ENCODE results near the gene PRPF19.
A peak's percentile ranks its signal among the peaks of the same experiment; 100 is the strongest.

The PRPF19 gene

DNA sequence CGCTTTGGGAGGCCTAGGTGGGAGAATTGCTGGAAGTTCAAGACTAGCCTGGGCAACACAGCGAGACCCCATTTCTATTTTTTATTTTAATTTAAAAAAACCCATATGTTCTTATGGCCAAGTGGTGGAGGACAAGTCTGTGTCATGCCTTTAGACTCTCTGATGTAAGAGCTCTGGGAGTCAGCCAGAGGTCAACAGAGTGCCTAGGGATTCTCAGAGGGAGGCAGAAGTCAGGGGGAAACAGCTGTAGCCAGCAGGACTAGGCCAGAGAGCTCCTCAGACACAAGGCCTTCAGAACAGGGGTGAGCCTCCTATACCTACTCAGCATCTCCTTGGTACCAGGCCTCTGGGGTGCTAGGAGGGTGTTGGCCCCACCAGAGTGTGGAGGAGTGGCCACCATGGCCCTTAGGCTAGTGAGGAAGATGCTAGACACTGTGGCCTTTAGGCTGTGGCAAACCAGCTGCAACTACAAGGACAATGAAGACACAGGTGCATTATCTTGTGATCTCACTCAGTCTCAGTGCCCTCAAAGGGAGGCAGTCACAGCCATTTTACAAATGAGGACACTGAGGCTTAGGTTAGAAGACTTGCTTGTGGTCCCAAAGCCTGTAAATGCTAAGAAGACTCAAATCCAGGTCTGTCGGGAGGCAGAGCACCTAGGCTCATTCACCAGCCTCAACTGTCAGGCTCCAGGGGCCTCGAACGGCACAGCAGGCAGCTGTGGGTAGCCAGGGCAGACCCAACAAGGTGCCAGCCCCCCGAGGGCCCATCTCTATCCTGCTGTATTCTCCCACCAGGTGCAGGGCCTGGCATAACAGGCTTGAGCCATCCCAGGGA is 34.0 kb downstream of the PRPF19 start:
- no peak for DNase-seq

DNA sequence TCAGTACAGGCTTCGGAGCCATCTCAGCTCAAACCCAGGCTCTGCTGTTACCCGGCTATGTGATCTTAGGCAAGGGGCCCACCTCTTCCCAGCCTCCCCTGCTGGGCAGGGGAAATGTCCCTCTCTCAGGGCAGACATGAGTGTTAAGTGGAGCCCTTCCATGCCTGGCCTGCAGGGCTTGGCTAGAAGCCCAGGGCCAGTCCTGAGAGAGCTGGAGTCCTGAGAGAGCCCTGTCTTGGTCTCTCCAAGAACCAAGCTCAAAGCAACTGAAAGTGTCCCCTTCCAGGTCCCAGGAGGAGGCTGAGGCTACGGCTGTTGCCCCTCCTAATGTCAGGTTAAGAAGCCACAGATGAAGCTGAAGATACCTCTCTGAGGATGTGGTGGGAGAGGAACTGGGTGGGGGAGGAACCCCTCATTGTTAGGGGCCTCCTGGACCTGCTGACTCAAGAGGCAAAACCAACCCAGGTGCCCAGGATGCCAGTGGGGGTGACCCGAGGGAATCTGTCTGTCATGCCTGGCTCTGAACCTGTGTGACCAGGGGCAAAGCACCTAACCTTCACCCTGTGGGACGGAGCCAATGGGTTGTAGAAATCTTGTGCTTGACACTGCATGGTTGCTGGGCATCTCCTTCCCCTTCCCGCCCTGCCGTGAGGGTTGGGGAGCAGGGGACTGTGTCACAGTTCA is 34.9 kb downstream of the PRPF19 start:
- no peak for DNase-seq

DNA sequence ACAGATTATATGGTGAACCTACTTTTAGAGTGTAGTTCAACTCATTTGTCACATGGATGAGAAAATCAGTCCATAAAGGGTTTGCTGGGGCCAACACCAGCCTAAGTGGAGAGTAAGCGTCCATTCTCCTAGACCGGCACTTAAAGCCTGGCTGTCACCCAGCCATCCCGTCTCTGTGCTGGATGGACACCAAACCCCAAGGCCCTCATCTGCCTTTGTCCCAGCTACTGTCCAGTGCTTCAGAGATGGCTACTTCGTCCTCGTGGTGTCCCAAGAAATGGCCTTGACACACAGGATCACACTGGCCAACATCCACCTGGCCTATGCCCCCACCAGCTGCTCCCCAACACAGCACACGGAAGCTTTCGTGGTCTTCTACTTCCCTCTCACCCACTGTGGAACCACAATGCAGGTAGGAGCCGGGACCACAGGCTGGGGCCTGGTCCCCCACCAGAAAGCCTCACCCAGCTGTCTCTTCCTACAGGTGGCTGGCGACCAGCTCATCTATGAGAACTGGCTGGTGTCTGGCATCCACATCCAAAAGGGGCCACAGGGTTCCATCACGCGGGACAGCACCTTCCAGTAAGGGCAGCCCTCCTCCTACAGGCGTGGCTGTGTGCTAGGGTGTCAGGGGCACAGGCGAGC is 35.5 kb downstream of the PRPF19 start:
- DNase-seq, result no peak

DNA sequence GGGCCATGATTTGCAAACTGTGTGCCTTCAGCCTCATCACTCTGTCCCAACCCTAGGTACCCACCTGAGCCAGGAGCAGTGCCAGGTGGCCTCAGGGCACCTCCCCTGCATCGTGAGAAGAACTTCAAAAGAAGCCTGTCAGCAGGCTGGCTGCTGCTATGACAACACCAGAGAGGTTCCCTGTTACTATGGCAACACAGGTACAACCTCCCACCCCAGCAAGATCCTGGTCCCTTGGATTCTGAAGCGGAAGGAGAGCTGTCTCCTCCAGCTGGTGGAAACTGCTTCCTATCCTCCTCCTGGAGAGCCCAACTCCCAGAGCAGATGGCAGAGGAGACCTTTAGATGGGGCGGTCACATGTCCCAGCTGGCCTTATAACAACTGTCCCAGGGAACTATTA is 36.1 kb downstream of the PRPF19 start:
- DNase-seq, result no peak

DNA sequence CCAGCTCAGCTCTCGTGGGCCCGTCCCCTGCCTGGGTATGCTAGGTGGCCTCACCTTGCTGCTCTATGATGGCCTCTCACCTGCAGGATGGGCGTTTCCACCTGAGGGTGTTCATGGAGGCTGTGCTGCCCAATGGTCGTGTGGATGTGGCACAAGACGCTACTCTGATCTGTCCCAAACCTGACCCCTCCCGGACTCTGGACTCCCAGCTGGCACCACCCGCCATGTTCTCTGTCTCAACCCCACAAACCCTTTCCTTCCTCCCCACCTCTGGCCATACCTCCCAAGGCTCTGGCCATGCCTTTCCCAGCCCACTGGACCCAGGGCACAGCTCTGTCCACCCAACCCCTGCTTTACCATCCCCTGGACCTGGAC is 36.9 kb downstream of the PRPF19 start:
- no peak for DNase-seq

DNA sequence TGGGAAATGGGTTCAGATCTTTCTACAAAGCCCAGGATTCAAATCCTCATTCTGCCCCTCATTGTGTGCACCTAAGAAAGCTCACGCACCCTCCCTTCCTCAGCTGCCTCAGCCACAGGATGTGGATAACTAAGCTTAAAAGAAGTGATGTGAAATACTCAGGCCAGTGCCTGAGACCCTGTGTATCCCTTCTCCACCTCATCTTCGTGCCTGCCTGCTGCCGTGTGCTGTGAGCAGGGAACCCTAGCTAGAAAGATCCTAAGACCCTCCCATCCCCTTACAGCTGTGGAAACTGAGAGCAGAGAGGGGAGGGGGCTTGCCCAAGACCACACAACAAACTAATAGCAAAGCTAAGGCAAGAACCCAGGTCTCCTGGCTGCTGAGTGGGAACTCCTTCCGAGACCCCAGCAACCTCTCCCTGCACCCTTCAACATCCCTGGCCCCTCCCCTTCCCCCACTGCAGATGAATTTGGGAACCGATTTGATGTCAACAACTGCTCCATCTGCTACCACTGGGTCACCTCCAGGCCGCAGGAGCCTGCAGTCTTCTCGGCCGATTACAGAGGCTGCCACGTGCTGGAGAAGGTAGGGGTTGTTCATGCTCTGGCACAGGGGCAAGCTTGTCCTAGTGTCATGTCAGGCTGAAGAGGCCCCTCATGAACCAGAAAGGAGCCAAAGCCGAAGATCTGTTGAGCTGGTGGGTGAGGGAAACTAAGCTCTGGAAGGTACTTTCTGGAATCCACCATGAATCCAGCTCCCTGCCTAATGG is 37.5 kb downstream of the PRPF19 start:
- DNase-seq, result no peak

DNA sequence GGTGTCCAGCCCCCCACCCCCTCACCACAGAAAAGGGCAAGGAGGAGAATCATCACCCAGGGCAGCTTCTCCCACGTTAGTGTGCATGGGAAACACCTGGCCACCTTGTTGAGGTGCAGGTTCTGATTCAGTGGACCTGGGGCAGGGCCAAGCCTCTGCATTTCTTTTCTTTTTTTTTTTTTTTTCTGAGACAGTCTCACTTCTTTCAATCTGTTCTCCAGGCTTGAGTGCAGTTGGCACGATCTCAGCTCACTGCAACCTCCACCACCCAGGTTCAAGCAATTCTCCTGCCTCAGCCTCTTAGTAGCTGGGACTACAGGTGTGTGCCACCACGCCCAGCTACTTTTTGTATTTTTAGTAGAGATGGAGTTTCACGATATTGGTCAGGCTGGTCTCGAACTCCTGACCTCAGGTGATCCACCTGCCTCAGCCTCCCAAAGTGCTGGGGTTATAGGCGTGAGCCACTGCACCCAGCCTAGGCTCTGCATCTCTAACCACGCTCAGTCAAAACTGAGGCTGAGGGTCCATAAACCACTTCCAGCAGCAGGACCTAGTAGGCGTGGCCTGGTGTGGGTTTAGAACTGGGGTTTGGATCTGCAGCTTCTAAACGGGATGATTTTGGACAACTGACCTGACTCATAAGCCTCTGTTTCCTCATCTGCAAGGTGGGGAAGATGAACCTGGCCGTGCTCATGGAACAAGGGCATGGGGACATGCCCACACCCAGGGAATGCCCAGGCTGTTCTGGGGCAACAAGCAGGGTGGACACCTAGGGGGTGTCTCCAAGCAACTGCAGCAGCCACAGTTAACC is 38.3 kb downstream of the PRPF19 start:
- DNase-seq, result no peak

DNA sequence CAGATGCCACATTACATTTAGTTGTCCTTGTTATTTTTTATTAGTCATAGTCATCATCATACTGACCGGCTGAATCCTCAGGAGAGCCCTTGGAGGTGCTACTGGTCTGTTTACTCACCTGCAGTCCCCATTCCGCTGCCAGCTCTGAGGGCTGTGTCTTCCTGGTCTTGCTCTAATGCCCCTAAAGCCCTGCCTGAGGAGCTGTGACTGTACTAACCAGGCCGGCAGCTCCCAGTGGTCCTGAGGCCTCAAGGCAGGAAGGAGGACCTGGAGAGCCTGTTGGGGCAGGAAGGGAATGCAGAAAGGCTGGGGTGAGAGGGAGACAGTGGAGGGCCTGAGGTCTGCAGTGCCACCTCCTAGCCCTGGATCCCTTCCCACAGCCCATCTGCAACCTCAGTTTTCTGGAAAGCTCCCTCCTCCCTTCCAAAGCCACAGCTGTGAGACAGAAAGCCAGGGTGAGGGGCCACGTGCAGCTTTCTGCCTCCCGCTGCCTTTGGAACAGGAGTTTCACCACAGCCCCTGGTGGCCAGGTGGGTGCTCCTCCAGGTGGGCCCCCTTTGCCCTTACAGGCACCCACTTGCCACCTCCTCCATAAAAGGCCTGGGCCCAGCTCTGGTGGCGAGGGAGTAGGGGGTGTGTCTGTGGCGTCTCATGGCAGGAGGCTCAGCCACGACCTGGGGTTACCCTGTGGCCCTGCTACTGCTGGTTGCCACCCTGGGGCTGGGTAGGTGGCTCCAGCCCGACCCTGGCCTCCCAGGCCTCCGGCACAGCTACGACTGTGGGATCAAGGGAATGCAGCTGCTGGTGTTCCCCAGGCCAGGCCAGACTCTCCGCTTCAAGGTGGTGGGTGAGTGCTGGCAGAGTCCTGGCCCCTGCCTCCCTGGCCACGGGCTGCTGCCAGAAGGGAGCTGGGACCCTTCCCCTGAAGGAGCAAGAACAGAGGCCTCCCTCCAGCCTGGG is 39.2 kb downstream of the PRPF19 start, which contains the start of gene ZP1:
Gene ZP1, plus strand, starts transcription at position 632 of the 960 bp plus-strand sequence. Its CDS starts 20 bp downstream, at position 652.
- DNase-seq, result no peak

DNA sequence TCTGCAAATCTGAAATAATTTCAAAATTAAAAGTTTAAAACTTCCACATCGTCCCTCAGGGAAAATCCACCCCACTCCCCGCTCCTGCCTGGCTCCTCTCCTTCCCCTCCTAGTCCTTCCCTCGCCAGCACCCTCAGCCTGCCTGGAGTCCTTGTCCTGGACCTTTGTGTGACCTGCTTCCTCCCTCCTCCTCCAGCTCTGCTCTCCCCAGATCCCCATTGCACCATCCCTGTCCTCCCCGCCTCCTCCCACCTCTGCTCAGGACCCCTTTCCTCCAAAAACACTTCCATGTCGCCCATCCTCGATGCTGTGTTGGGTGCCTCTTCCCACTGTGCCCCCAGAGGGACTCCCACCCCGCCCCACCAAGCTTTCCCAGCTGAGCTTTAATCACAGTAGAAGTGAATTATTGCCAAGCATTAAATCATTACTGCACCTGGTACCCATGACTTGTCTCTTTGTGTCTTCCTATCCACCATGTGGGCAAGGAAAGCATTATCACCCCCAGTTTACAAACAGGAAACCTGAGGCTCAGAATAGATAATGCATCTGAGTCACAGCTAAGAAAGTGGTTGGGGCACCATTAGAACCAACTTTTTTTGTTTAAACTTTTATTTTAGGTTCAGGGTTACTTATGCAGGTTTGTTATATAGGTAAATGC is 41.4 kb downstream of the PRPF19 start:
- DNase-seq, result peak; percentile 53

DNA sequence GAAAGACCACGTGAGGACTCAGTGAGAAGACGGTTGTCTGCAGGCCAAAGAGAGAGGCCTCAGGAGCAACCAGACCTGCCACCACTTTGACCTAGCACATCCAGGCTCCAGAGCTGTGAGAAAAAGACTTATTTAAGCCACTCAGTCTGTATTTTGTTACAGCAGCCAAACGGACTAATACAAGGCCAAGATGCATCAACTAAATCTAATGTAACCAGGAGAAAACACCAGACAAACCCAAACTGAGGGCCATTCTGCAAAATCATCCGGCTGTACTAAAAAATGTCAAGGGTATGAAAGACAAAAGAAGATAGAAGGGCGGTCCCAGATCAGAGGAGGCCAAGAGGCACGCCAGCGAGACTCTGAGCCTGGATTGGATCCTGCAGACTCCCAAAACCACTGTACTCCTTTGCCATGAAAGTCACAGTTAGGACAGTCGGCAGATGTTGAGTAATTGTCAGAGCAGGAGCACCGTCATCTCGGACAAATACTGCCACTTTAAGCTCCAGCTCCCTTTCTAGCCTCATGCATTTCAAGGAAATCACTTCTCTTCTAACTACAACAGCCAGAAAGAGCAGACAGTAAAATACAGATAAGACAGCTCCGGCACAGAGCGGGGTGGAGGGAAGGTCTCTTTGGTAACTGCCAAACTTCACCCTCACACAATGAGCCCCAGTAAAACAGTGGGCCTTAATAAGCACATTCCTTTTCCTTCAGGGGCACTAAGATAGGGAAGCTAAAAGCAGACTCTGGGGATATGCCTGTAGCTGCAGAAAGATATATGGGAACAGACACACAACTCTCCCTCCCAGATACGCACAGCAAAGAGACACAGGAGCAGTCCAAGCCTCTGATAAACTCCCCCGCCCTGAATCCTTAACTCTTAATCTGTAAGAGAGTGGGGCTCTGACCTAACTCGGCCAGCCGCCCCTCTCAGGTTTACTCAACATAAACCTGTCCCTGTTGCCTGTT is 42.5 kb downstream of the PRPF19 start:
- DNase-seq, result peak; percentile 78

DNA sequence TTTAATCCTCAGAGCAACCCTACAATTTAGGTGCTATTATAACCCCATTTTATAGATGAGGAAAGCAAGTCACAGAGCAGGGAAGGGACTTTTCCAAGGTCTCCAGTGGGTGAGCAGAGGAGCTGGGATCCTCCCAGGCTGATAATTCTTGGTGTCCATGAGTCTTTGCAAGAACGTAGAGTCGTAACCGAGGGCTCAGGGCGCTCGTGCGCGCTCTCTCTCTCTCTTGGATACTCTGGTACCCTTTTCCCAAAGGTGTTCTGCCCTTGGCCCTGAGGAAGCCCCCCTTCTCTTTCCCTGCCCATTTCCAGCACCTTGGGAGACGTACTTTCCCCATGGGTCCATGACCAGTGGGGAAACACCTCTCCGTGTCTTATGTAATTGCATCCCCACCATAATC is 44.2 kb downstream of the PRPF19 start:
- no peak for DNase-seq

DNA sequence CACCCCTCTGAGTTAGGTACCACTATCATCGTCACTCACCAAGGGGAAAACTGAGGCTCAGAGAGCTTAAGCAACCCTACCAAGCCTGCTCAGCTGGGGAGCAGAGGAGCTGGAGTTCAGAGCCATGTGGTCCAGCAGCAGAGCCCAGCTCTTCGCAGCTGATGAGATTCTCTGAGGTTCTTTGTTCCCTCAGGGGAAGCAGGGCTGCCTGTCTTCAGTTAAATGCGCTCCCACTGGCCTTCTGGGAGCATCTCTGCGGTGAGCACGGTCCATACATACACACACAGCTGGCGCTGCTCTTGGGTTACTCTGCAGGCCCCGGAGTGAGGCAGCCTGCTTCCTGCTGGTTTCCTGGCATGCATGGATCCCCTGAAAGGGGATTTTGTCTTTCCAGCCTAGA is 45.4 kb downstream of the PRPF19 start:
- no peak for DNase-seq

DNA sequence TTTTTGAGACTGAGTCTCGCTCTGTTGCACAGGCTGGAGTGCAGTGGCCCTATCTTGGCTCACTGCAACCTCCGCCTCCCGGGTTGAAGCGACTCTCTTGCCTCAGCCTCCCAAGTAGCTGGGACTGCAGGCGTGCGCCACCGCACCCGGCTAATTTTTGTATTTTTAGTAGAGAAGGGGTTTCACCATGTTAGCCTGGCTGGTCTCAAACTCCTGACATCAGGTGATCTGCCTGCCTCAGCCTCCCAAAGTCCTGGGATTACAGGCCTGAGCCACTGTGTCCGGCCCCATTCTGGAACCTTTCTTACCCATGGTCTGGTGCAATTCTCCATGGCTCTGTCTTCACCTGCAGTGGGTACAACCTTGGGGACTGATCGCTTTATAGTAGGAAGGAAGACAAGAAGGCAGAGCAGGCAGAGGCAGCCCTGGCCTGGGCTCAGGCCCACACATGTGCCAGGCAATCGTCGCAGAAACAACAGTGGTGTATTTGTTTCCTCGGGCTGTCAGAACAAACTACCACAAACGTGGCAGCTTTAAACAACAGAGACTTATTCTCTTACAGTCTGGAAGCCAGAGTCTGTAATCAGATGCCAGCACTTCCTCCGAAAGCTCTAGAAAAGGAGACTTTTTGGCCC is 46.7 kb downstream of the PRPF19 start:
- DNase-seq, result no peak

DNA sequence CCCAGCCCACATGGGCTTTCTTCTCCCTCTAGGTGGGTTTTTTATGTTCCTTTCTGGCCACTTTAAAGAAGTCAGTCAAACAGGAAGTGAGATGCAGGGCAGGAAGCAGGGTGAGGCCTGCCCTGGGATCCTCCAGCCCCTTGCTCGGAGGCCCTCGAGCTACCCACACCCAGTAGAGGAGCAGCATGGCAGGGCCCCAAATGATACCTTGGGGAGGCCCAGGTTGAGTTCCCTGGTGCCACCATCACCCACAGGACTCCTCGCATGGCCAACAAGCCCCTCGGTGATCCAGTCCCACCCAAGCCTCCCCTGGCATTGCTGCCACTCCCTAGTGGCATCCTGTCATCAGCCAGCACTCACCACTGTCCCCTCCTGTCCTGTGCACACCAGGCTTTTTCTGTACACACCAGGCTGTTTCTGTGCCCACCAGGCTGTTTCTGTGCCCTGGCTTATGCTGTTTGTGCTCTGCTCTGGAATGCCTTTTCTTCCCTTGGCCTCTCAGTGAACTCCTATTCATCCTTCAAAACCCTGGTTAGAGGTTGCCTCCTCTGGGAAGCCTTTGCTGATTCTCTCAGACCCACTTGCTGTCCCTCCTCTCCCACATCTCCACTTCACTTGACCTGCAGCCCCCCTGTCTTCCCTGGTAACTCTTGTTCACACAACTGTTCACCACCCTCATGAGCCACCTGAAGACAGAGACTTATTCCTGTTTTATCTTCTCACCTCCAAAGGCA is 47.5 kb downstream of the PRPF19 start:
- DNase-seq, result no peak

DNA sequence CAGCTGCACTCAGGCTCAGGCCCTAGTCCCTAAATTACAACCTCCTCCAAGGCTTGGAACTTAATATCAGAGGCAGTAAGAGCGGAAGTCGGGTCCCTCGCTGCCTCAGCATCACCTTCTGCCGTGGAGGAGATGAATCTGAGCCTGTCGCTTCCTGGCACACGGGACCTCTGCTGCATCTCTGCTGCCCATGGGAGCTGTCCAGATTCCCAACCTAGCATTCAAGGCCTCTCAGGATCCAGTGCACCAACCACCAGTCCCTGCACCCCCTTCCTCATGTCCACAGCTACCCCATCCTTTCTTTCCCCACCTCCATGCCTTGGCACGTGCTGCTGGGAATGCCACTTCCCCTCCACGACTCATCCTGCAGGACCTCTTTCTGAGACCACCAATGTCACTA is 48.1 kb downstream of the PRPF19 start:
- DNase-seq, result no peak

DNA sequence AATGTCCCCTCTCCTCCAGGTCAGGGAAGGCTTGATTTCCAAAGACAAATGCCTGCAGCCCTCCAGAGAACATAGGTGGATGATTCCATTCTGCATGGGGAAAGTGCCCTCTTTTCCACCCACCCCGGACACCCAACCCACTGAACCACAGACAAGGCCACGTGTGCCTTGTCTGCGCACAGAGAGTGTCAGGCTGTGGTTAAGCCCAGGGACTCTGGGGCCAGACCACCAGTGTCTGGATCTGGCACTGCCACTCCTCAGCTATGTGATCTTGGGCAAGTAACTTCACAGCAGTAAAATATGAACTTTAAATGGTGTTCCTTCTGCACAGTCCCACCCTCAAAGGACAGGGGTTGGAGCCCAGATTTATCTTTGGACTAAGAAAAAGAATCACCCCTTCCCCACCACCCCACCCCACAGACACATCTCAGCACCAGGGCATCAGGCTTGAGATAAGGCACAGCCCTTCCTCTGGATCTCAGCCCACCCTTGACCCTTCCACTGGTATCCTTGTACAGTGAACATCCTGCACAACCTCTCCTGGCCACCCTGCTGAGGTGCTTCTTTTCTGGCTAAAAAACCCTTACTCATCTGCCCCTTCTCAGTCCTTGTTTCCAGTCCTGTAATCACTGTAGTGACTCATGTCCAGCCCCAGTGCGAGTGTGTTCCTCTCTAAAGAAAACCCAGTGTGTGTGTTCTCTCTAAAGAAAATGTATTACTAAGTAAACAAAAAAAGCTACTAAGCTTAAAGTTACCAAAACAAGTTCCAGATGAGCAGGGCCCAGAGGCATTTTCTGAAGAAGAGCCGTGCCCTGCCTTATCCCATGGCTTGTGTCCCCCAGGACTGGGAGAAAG is 48.8 kb downstream of the PRPF19 start:
- no peak for DNase-seq
